Cortex of kidney (tissue), 1 donor: ENCODE measurements around the gene SNX30.

Experiments
- DNase-seq: peaks from one replicate; lab custom pipeline; 2025; lab: John Stamatoyannopoulos, UW

Gene SNX30

GRCh38 chr9:112858005-112858404 is 107.4 kb downstream of the SNX30 start:
- DNase-seq: no peak

- no peak for DNase-seq
Measured at GRCh38 chr9:112858625-112859147, 108.1 kb downstream of the SNX30 start.

GRCh38 chr9:112860451-112860850 is 109.9 kb downstream of the SNX30 start:
- DNase-seq: no peak

GRCh38 chr9:112861155-112861554 is 110.6 kb downstream of the SNX30 start:
- DNase-seq: no peak

- no peak for DNase-seq
Measured at GRCh38 chr9:112861638-112862555, 111.3 kb downstream of the SNX30 start.

GRCh38 chr9:112863214-112863613 is 112.7 kb downstream of the SNX30 start:
- no peak for DNase-seq

- DNase-seq: no peak
Measured at GRCh38 chr9:112863746-112864145, 113.2 kb downstream of the SNX30 start.

GRCh38 chr9:112864403-112864802 is 113.8 kb downstream of the SNX30 start:
- DNase-seq: no peak

- DNase-seq: no peak
Measured at GRCh38 chr9:112864982-112865381, 114.4 kb downstream of the SNX30 start.

- no peak for DNase-seq
Measured at GRCh38 chr9:112866662-112867274, 116.2 kb downstream of the SNX30 start.

- DNase-seq: no peak
Measured at GRCh38 chr9:112867275-112867991, 116.9 kb downstream of the SNX30 start.

- DNase-seq: no peak
Measured at GRCh38 chr9:112868461-112868860, 117.9 kb downstream of the SNX30 start.

GRCh38 chr9:112869041-112869529 is 118.5 kb downstream of the SNX30 start:
- DNase-seq: no peak

- DNase-seq: no peak
Measured at GRCh38 chr9:112869917-112870316, 119.4 kb downstream of the SNX30 start.

- no peak for DNase-seq
Measured at GRCh38 chr9:112870556-112870955, 120.0 kb downstream of the SNX30 start.

- DNase-seq: no peak
Measured at GRCh38 chr9:112872019-112872418, 121.5 kb downstream of the SNX30 start.

- DNase-seq: no peak
Measured at GRCh38 chr9:112873773-112874405, 123.3 kb downstream of the SNX30 start.

GRCh38 chr9:112878752-112879151 is 128.2 kb downstream of the SNX30 start:
- no peak for DNase-seq

- no peak for DNase-seq
Measured at GRCh38 chr9:112880650-112881049, 130.1 kb downstream of the SNX30 start.

- no peak for DNase-seq
Measured at GRCh38 chr9:112881331-112881730, 130.8 kb downstream of the SNX30 start.

- DNase-seq: no peak
Measured at GRCh38 chr9:112884101-112884500, 133.5 kb downstream of the SNX30 start.

- DNase-seq: no peak
Measured at GRCh38 chr9:112884721-112885120, 134.2 kb downstream of the SNX30 start.
